GM23338 (cell line): Measurements from ENCODE around the gene IRF8. TPM values are rescaled to one million over a fixed set of nuclear protein-coding genes. Genes with fewer than 3 reads are reported as not detected.

Source experiments
- ATAC-seq: fragments of 200-7000 bp; cut with Tn5 transposase; 3 replicates; pipeline ENCODE4 v1.9.1; 2020
- DNase-seq: peaks from one replicate; pipeline ENCODE4 v3.0.0-alpha.2; 2015; ENCODE audit warnings: low spot score
- H2AFZ ChIP-seq: fragments of 200-600 bp; sonication (generic); 2 replicates; pipeline ENCODE4 v1.8.0; 2016; ENCODE audit warnings: antibody characterized with exemption, mild to moderate bottlenecking, moderate library complexity
- H3F3A ChIP-seq: fragments of 200-600 bp; sonication (generic); replicated peaks from 2 replicates; pipeline ENCODE4 v1.8.0; 2017; ENCODE audit warnings: antibody characterized with exemption, mixed run types, low read depth
- H3K27ac ChIP-seq: fragments of 200-600 bp; sonication (generic); 2 replicates; pipeline ENCODE4 v1.6.1; 2016; ENCODE audit warnings: low read depth
- H3K27me3 ChIP-seq: fragments of 200-600 bp; sonication (generic); 2 replicates; pipeline ENCODE4 v1.8.0; 2016; ENCODE audit warnings: mild to moderate bottlenecking, mixed run types, moderate library complexity; ENCODE audit not compliant: insufficient read depth
- H3K36me3 ChIP-seq: fragments of 200-600 bp; sonication (generic); 2 replicates; pipeline ENCODE4 v1.8.0; 2016; ENCODE audit warnings: mild to moderate bottlenecking; ENCODE audit not compliant: insufficient read depth
- H3K4me1 ChIP-seq: fragments of 200-600 bp; sonication (generic); 2 replicates; pipeline ENCODE4 v1.8.0; 2016; ENCODE audit warnings: mild to moderate bottlenecking, moderate library complexity; ENCODE audit not compliant: insufficient read depth
- H3K4me2 ChIP-seq: fragments of 200-600 bp; sonication (generic); 2 replicates; pipeline ENCODE4 v1.7.1; 2017; ENCODE audit warnings: mixed run types
- H3K4me3 ChIP-seq: fragments of 200-600 bp; sonication (generic); 2 replicates; pipeline ENCODE4 v1.6.1; 2016; ENCODE audit warnings: mixed run types
- H3K79me2 ChIP-seq: fragments of 200-600 bp; sonication (generic); replicated peaks from 2 replicates; pipeline ENCODE4 v1.8.0; 2017; ENCODE audit warnings: mild to moderate bottlenecking; ENCODE audit not compliant: insufficient read depth
- H3K9me2 ChIP-seq: fragments of 200-600 bp; sonication (generic); 2 replicates; pipeline ENCODE4 v1.8.0; 2017; ENCODE audit not compliant: insufficient read depth
- H4K20me1 ChIP-seq: fragments of 200-600 bp; sonication (generic); replicated peaks from 2 replicates; pipeline ENCODE4 v1.8.0; 2017; ENCODE audit warnings: mild to moderate bottlenecking; ENCODE audit not compliant: insufficient read depth
- H3K27ac Mint-ChIP-seq: 2 replicates; pipeline ENCODE4 v1.8.0; 2020; ENCODE audit warnings: inconsistent platforms, mild to moderate bottlenecking, moderate library complexity, mixed read lengths
- H3K27me3 Mint-ChIP-seq: 3 replicates; pipeline ENCODE4 v1.8.0; 2022; ENCODE audit warnings: low read depth, mild to moderate bottlenecking, moderate library complexity, mixed read lengths, inconsistent platforms; ENCODE audit not compliant: insufficient read depth, poor library complexity
- H3K36me3 Mint-ChIP-seq: 3 replicates; pipeline ENCODE4 v1.8.0; 2021; ENCODE audit warnings: low read depth, mild to moderate bottlenecking, inconsistent platforms, moderate library complexity, mixed read lengths
- H3K4me1 Mint-ChIP-seq: 3 replicates; pipeline ENCODE4 v1.8.0; 2020; ENCODE audit warnings: mild to moderate bottlenecking, inconsistent platforms, mixed read lengths
- H3K4me3 Mint-ChIP-seq: 3 replicates; pipeline ENCODE4 v1.8.0; 2021; ENCODE audit warnings: moderate library complexity, mild to moderate bottlenecking, inconsistent platforms, mixed read lengths
- H3K9me3 Mint-ChIP-seq: 3 replicates; pipeline ENCODE4 v1.8.0; 2020; ENCODE audit warnings: moderate library complexity, mild to moderate bottlenecking, inconsistent platforms, mixed read lengths
- CREB1 ChIP-seq: fragments of 250-450 bp; sonication (Bioruptor Pico); IDR thresholded peaks from 2 replicates; pipeline ENCODE4 v1.5.0; 2020; ENCODE audit warnings: low read depth, mild to moderate bottlenecking, moderate library complexity
- EZH2 ChIP-seq: fragments of 200-600 bp; sonication (generic); IDR thresholded peaks from one replicate; pipeline ENCODE4 v1.8.0; 2017; ENCODE audit warnings: antibody characterized with exemption, mild to moderate bottlenecking, low read depth; ENCODE audit not compliant: unreplicated experiment
- EZH2phosphoT487 ChIP-seq: fragments of 200-600 bp; sonication (generic); IDR thresholded peaks from one replicate; pipeline ENCODE4 v1.8.1; 2018; ENCODE audit warnings: antibody characterized with exemption; ENCODE audit not compliant: unreplicated experiment
- NANOG ChIP-seq: IDR thresholded peaks from 2 replicates; pipeline ENCODE4 v1.6.1; 2016; ENCODE audit warnings: antibody characterized with exemption, borderline replicate concordance
- POLR2AphosphoS5 ChIP-seq: IDR thresholded peaks from 2 replicates; pipeline ENCODE4 v1.6.1; 2016; ENCODE audit warnings: antibody characterized with exemption, low read depth
- STAT1 ChIP-seq: IDR thresholded peaks from one replicate; pipeline ENCODE4 v1.6.1; 2016; ENCODE audit warnings: antibody characterized with exemption; ENCODE audit not compliant: unreplicated experiment
- ZNF114 ChIP-seq: fragments of 250-450 bp; sonication (Bioruptor Pico); IDR thresholded peaks from 2 replicates; pipeline ENCODE4 v1.5.0; 2020; ENCODE audit warnings: mild to moderate bottlenecking, moderate library complexity
- ZNF331 ChIP-seq: fragments of 250-450 bp; sonication (Bioruptor Pico); IDR thresholded peaks from 2 replicates; pipeline ENCODE4 v1.5.0; 2020; ENCODE audit warnings: low read depth, mild to moderate bottlenecking, moderate library complexity
- polyA plus RNA-seq: library from polyadenylated mRNA; unstranded; fragments of >200 nt; fragmentation: Nextera tagmentation; extraction: Ambion mirVana; gene quantifications from 2 replicates; pipeline ENCODE4 v1.2.1, GENCODE V29; 2016
- total RNA-seq: library from RNA; depleted of rRNA; stranded (reverse); fragments of >200 nt; shearing (Covaris generic); gene quantifications from 2 replicates; pipeline ENCODE4 v1.2.3, GENCODE V29; 2014
- TF ChIP-seq, protein P1 (sequence below): IDR thresholded peaks from one replicate; pipeline ENCODE4 v1.6.1; 2018; ENCODE audit warnings: antibody characterized with exemption; ENCODE audit not compliant: unreplicated experiment
- TF ChIP-seq, protein P2 (sequence below): IDR thresholded peaks from 2 replicates; pipeline ENCODE4 v1.6.1; 2016; ENCODE audit warnings: antibody characterized with exemption
- TF ChIP-seq, protein P3 (sequence below), 2 experiments: fragments of 200-600 bp in 1 of 2; sonication (generic) in 1 of 2; conservative IDR thresholded peaks; 2 replicates each; pipeline versions ENCODE4 v1.5.1 to v1.6.1; 2016 to 2017; ENCODE audit warnings: antibody characterized with exemption in 2 of 2, low read depth in 2 of 2, mild to moderate bottlenecking in 2 of 2, moderate library complexity in 1 of 2
- TF ChIP-seq, protein P4 (sequence below): fragments of 250-450 bp; sonication (Bioruptor Pico); IDR thresholded peaks from 2 replicates; pipeline ENCODE4 v1.5.0; 2020; ENCODE audit warnings: mild to moderate bottlenecking, moderate library complexity

The IRF8 gene
- total and polyA plus RNA-seq, 2 experiments from 2014 or later: 0.47 to 2.8 TPM

DNA sequence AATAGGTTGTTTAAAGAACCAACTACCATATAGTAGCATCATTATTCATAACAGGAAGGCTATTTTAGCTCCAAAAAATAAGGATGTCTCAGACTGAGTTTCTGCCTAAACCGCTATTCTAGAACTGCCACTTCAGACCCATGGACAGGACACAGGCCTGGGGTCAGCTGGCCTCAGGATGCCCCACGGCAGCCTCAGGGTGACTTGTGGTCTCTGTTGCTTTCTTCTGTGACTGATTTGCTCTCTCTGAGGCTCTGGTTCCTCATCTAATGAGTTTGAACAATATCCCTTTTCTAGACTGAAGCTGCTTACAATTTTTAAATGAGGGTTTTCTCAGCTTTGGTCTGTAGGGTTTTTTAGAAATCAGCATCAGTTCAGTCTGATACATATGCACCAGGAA is 31.8 kb upstream of the IRF8 start:
- DNase-seq: no peak
- Histone ChIP-seq H3K36me3 (no peaks in the 10 kb centered on the region), H3K4me1 (peaks cover 10% of the 10 kb centered on the region; the same call in 1 of the 2 replicates), H2AFZ (no peak overlapping the region), H3F3A (no peaks in the 10 kb centered on the region), H3K9me2 (no peaks in the 10 kb centered on the region), H3K4me3 (no peak overlapping the region), H3K79me2 (no peaks in the 10 kb centered on the region), H3K27ac (no peak overlapping the region), H4K20me1 (no peaks in the 10 kb centered on the region), H3K27me3 (no peaks in the 10 kb centered on the region), H3K4me2 (no peak overlapping the region)
- Mint-ChIP-seq H3K36me3 (peaks cover 12% of the 10 kb centered on the region), H3K9me3 (peaks cover 18% of the 10 kb centered on the region), H3K4me1 (peaks cover 21% of the 10 kb centered on the region), H3K27me3 (no peaks in the 10 kb centered on the region), H3K27ac (no peak overlapping the region), H3K4me3 (no peak overlapping the region)
- no peak for TF ChIP-seq CREB1 (CRISPR knock-in tag)
- TF ChIP-seq NANOG: no peak
- TF ChIP-seq, protein P1, sequence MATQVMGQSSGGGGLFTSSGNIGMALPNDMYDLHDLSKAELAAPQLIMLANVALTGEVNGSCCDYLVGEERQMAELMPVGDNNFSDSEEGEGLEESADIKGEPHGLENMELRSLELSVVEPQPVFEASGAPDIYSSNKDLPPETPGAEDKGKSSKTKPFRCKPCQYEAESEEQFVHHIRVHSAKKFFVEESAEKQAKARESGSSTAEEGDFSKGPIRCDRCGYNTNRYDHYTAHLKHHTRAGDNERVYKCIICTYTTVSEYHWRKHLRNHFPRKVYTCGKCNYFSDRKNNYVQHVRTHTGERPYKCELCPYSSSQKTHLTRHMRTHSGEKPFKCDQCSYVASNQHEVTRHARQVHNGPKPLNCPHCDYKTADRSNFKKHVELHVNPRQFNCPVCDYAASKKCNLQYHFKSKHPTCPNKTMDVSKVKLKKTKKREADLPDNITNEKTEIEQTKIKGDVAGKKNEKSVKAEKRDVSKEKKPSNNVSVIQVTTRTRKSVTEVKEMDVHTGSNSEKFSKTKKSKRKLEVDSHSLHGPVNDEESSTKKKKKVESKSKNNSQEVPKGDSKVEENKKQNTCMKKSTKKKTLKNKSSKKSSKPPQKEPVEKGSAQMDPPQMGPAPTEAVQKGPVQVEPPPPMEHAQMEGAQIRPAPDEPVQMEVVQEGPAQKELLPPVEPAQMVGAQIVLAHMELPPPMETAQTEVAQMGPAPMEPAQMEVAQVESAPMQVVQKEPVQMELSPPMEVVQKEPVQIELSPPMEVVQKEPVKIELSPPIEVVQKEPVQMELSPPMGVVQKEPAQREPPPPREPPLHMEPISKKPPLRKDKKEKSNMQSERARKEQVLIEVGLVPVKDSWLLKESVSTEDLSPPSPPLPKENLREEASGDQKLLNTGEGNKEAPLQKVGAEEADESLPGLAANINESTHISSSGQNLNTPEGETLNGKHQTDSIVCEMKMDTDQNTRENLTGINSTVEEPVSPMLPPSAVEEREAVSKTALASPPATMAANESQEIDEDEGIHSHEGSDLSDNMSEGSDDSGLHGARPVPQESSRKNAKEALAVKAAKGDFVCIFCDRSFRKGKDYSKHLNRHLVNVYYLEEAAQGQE: no peak
- no peak for TF ChIP-seq ZNF331 (CRISPR knock-in tag)
- TF ChIP-seq STAT1: no peak
- TF ChIP-seq, protein P2, sequence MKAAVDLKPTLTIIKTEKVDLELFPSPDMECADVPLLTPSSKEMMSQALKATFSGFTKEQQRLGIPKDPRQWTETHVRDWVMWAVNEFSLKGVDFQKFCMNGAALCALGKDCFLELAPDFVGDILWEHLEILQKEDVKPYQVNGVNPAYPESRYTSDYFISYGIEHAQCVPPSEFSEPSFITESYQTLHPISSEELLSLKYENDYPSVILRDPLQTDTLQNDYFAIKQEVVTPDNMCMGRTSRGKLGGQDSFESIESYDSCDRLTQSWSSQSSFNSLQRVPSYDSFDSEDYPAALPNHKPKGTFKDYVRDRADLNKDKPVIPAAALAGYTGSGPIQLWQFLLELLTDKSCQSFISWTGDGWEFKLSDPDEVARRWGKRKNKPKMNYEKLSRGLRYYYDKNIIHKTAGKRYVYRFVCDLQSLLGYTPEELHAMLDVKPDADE: no peak
- no peak for TF ChIP-seq EZH2phosphoT487
- TF ChIP-seq, protein P3, sequence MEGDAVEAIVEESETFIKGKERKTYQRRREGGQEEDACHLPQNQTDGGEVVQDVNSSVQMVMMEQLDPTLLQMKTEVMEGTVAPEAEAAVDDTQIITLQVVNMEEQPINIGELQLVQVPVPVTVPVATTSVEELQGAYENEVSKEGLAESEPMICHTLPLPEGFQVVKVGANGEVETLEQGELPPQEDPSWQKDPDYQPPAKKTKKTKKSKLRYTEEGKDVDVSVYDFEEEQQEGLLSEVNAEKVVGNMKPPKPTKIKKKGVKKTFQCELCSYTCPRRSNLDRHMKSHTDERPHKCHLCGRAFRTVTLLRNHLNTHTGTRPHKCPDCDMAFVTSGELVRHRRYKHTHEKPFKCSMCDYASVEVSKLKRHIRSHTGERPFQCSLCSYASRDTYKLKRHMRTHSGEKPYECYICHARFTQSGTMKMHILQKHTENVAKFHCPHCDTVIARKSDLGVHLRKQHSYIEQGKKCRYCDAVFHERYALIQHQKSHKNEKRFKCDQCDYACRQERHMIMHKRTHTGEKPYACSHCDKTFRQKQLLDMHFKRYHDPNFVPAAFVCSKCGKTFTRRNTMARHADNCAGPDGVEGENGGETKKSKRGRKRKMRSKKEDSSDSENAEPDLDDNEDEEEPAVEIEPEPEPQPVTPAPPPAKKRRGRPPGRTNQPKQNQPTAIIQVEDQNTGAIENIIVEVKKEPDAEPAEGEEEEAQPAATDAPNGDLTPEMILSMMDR (conservative IDR thresholded peaks at IDR 0.05; ENCODE audit: low read depth in 2 of 2): no peak
- no peak for TF ChIP-seq ZNF114 (CRISPR knock-in tag)
- no peak for TF ChIP-seq EZH2
- no peak for TF ChIP-seq POLR2AphosphoS5
- TF ChIP-seq, protein P4, sequence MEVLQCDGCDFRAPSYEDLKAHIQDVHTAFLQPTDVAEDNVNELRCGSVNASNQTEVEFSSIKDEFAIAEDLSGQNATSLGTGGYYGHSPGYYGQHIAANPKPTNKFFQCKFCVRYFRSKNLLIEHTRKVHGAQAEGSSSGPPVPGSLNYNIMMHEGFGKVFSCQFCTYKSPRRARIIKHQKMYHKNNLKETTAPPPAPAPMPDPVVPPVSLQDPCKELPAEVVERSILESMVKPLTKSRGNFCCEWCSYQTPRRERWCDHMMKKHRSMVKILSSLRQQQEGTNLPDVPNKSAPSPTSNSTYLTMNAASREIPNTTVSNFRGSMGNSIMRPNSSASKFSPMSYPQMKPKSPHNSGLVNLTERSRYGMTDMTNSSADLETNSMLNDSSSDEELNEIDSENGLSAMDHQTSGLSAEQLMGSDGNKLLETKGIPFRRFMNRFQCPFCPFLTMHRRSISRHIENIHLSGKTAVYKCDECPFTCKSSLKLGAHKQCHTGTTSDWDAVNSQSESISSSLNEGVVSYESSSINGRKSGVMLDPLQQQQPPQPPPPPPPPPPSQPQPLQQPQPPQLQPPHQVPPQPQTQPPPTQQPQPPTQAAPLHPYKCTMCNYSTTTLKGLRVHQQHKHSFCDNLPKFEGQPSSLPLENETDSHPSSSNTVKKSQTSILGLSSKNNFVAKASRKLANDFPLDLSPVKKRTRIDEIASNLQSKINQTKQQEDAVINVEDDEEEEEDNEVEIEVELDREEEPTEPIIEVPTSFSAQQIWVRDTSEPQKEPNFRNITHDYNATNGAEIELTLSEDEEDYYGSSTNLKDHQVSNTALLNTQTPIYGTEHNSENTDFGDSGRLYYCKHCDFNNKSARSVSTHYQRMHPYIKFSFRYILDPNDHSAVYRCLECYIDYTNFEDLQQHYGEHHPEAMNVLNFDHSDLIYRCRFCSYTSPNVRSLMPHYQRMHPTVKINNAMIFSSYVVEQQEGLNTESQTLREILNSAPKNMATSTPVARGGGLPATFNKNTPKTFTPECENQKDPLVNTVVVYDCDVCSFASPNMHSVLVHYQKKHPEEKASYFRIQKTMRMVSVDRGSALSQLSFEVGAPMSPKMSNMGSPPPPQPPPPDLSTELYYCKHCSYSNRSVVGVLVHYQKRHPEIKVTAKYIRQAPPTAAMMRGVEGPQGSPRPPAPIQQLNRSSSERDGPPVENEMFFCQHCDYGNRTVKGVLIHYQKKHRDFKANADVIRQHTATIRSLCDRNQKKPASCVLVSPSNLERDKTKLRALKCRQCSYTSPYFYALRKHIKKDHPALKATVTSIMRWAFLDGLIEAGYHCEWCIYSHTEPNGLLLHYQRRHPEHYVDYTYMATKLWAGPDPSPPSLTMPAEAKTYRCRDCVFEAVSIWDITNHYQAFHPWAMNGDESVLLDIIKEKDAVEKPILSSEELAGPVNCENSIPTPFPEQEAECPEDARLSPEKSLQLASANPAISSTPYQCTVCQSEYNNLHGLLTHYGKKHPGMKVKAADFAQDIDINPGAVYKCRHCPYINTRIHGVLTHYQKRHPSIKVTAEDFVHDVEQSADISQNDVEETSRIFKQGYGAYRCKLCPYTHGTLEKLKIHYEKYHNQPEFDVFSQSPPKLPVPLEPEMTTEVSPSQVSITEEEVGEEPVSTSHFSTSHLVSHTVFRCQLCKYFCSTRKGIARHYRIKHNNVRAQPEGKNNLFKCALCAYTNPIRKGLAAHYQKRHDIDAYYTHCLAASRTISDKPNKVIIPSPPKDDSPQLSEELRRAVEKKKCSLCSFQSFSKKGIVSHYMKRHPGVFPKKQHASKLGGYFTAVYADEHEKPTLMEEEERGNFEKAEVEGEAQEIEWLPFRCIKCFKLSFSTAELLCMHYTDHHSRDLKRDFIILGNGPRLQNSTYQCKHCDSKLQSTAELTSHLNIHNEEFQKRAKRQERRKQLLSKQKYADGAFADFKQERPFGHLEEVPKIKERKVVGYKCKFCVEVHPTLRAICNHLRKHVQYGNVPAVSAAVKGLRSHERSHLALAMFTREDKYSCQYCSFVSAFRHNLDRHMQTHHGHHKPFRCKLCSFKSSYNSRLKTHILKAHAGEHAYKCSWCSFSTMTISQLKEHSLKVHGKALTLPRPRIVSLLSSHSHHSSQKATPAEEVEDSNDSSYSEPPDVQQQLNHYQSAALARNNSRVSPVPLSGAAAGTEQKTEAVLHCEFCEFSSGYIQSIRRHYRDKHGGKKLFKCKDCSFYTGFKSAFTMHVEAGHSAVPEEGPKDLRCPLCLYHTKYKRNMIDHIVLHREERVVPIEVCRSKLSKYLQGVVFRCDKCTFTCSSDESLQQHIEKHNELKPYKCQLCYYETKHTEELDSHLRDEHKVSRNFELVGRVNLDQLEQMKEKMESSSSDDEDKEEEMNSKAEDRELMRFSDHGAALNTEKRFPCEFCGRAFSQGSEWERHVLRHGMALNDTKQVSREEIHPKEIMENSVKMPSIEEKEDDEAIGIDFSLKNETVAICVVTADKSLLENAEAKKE (CRISPR knock-in tag): no peak
- ATAC-seq: no peak
